ENCODE measurements around the gene GLIS2.

GRCh38 chr16:4373909-4374742 is 58.3 kb downstream of the GLIS2 start:
- TF ChIP-seq CTCF (IDR thresholded peaks at IDR 0.05; ENCODE audit: low read length) (no peak), EZH2 (IDR thresholded peaks at IDR 0.05; ENCODE audit: borderline replicate concordance, low read length) (no peak)

All from OCI-LY1 (cell line).